Measurements from ENCODE around the gene POMT1. TPM values are rescaled to one million over a fixed set of nuclear protein-coding genes. Genes with fewer than 3 reads are reported as not detected.

POMT1 gene
- total RNA-seq, 2 donors from 2014 or later, result 51.3 to 73.7 TPM

DNA sequence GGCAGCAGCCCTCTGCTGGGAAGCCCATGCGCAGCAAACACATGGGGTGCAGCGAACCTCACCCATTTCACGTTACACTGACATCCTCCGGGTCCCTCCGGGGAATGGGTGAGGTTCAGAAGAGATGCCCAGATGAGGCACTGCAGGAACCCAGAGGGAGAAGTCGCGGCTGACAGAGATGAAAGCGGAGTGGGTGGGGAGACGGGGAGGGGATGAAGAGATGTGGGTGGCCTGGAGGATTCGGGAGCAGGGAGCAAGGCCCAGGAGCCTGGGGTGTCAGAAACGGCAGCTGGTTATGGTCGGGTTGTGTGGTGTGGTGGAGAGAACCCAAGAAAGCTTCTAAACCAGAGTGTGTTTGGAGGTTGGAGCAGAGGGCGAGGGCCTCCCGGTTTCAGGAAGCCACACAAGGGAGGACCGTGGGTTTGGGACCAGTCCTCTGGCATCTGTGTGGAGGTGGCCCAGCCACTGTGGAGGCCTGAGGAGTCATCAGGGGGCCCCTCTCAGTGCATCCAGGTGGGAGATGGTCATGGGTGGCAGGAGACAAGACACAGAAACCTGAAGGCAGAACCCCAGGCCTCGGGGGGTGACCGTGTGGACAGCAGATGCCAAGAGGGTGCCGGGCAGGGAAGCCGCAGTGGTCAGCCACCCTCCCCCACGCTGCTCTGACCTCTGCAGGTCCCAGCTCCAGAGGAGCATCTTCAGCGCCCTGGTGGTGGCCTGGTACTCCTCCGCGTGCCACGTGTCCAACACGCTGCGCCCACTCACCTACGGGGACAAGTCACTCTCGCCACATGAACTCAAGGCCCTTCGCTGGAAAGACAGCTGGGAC lies 19.8 kb downstream of the POMT1 start:
- Mint-ChIP-seq H3K27me3 (no peaks in the 10 kb centered on the region), H3K36me3 (ENCODE audit: low read depth) (peaks cover 93% of the 10 kb centered on the region), H3K27ac (peak overlapping the region; percentile 31), H3K4me3 (no peak overlapping the region), H3K9me3 (no peaks in the 10 kb centered on the region), H3K4me1 (peaks cover 4% of the 10 kb centered on the region)
- ATAC-seq (replicated peaks), result no peak

DNA sequence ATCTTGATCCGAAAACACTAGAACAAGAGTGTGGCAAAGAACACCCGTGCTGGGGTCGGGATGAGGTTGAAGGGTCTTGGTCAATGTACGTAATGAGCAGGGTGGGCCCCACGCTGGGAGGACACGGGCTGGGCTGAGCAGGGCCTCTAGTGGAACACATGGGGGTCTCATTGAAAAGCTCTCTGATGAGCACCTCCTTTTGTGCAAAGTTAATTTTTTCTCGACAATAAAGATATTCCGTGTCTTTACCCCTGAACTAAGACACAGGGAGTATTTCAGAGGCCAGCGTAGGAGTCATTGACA lies 20.3 kb downstream of the POMT1 start:
- Mint-ChIP-seq H3K4me3 (no peak overlapping the region), H3K4me1 (peaks cover 4% of the 10 kb centered on the region), H3K9me3 (no peaks in the 10 kb centered on the region), H3K27me3 (no peaks in the 10 kb centered on the region), H3K27ac (no peak overlapping the region), H3K36me3 (ENCODE audit: low read depth) (peaks cover 92% of the 10 kb centered on the region)
- ATAC-seq (replicated peaks), result no peak

DNA sequence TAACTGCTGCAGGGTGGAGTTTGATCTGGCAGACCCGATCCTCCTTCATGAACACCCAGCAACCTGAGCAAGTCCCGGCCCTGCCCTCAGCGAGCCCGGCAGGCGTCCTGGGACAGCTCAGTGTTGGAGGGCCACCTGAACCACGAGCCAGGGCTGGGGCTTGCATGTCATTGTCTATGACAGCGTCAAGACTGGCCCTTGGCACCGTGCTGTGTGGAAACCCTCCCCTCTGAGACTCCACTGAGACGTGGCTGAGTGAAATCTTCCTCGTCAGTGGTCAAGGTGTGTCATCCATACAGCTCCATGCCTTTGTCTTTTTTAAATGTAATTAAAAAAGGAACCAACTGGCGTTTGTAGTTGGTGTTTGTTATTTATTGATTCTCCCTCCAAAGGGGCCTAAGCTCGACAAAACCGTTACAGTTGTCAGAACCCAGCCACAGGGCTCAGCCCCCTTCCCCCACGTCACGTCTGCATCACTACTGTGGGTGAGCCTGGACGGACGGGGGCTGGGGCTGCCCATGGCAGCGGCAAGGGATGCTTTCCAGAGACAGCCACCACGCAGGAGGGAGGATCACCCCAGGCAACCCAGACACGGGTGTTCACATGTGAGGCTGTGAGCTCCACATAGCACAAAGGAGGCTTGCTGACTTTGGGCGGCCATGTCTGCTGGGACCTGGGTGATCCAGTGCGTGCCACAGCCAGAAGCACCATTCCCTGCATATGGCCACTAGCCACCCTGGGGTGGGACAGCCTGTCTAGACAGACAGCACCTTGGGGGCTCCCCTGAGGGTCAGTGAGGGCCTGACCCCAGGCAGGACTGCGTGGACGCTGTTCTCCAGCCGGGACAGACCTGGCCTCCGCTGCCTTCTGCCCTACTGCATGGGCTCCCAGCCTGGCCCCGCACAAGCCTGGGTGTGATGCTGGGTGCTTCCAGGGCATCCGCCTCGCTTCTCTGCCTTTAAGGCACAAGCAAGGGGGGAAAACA lies 21.0 kb downstream of the POMT1 start:
- H3K36me3 Mint-ChIP-seq (ENCODE audit: low read depth), result peaks cover 92% of the 10 kb centered on the region

GRCh38 chr9:131524665-131525315 lies 22.1 kb downstream of the POMT1 start:
- ATAC-seq (replicated peaks), result no peak
- Mint-ChIP-seq H3K27ac (no peak overlapping the region), H3K36me3 (ENCODE audit: low read depth) (peaks cover 88% of the 10 kb centered on the region), H3K9me3 (no peaks in the 10 kb centered on the region), H3K4me3 (no peak overlapping the region), H3K4me1 (peaks cover 4% of the 10 kb centered on the region), H3K27me3 (no peaks in the 10 kb centered on the region)

More for the DNA sequence above, 21.0 kb downstream of the POMT1 start:
- H3K27me3 Mint-ChIP-seq, result no peaks in the 10 kb centered on the region
- H3K9me3 Mint-ChIP-seq, result no peaks in the 10 kb centered on the region
- H3K4me1 Mint-ChIP-seq, result peaks cover 4% of the 10 kb centered on the region
- H3K27ac Mint-ChIP-seq, result no peak overlapping the region
- H3K4me3 Mint-ChIP-seq, result no peak overlapping the region
- peak; percentile 11 for ATAC-seq (replicated peaks)

- Mint-ChIP-seq H3K9me3 (no peaks in the 10 kb centered on the region), H3K27me3 (no peaks in the 10 kb centered on the region), H3K4me1 (peaks cover 4% of the 10 kb centered on the region), H3K27ac (no peak overlapping the region), H3K4me3 (no peak overlapping the region), H3K36me3 (ENCODE audit: low read depth) (peaks cover 78% of the 10 kb centered on the region)
- ATAC-seq (replicated peaks), result no peak
Measured at GRCh38 chr9:131525643-131526565, 23.2 kb downstream of the POMT1 start.

- Mint-ChIP-seq H3K4me3 (peak overlapping the region; percentile 13), H3K27ac (peak overlapping the region; percentile 52), H3K27me3 (no peaks in the 10 kb centered on the region), H3K9me3 (no peaks in the 10 kb centered on the region), H3K4me1 (peaks cover 4% of the 10 kb centered on the region), H3K36me3 (ENCODE audit: low read depth) (peaks cover 56% of the 10 kb centered on the region)
- ATAC-seq (replicated peaks), result no peak
Measured at GRCh38 chr9:131528186-131528585, 25.5 kb downstream of the POMT1 start.

DNA sequence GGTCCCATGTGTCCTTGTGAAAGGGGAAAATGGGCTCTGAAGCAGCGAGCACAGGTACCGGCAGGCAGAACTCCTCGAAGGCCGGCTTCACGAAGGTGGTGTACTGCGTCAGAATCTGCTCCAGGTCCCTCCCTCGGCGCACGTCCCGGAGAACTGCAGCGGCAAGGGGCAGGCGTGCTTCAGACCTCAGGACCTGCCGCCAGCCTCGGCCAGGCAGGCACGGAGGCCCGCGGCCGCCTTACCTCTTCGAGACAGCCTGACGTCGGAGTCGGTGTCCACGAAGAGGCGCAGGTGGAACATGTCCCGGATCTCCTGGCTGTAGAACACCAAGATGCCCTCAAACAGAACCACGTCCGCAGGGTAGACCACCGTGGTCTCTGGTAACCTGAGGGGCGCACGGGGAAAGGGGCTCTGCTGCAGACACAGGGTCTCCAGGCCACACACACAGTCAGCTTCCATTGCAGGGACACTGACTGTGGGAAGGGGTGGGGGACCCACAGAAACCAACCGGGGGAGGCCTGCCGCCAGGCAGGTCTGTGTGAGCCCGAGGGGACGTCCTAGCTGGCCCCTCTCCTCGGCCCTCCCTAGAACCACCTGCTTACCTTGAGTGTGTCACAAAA lies 26.3 kb downstream of the POMT1 start:
- Mint-ChIP-seq H3K27me3 (no peaks in the 10 kb centered on the region), H3K36me3 (ENCODE audit: low read depth) (peaks cover 53% of the 10 kb centered on the region), H3K27ac (no peak overlapping the region), H3K4me3 (peak overlapping the region; percentile 68), H3K9me3 (no peaks in the 10 kb centered on the region), H3K4me1 (peaks cover 4% of the 10 kb centered on the region)
- no peak for ATAC-seq (replicated peaks)

GRCh38 chr9:131529597-131530545 lies 27.2 kb downstream of the POMT1 start:
- ATAC-seq (replicated peaks), result no peak
- H3K36me3 Mint-ChIP-seq (ENCODE audit: low read depth), result peaks cover 45% of the 10 kb centered on the region
- no peaks in the 10 kb centered on the region for H3K27me3 Mint-ChIP-seq
- peak overlapping the region; percentile 68 for H3K4me3 Mint-ChIP-seq
- peaks cover 6% of the 10 kb centered on the region for H3K4me1 Mint-ChIP-seq
- peak overlapping the region; percentile 36 for H3K27ac Mint-ChIP-seq
- H3K9me3 Mint-ChIP-seq, result no peaks in the 10 kb centered on the region

DNA sequence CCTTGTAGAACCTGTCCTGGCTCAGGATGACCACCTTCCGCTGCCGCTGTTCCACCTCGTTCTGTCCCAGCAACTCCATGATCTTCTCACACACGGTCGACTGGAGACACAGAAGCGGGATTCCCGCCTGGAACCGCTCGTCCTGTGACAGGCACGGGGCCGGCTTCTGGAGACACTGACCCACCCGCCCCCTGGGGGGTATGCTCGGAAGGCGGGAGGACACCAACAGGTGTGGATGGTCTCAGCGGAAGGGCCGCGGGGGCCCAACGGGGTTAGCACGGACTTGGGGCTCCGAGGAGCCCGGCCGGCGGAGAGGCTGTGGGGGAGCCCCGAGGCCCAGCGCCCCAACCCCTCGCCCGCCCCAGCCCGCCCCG lies 27.8 kb downstream of the POMT1 start:
- no peaks in the 10 kb centered on the region for H3K9me3 Mint-ChIP-seq
- peak; percentile 25 for ATAC-seq (replicated peaks)
- H3K36me3 Mint-ChIP-seq (ENCODE audit: low read depth), result peaks cover 38% of the 10 kb centered on the region
- H3K4me3 Mint-ChIP-seq, result peak overlapping the region; percentile 68
- peaks cover 6% of the 10 kb centered on the region for H3K4me1 Mint-ChIP-seq
- no peaks in the 10 kb centered on the region for H3K27me3 Mint-ChIP-seq
- peak overlapping the region; percentile 33 for H3K27ac Mint-ChIP-seq

GRCh38 chr9:131530920-131531832 lies 28.5 kb downstream of the POMT1 start, which contains the start of gene UCK1:
TSS of gene UCK1 (minus strand) at chr9:131531263. CDS start at chr9:131531174, 89 bp downstream.
- Mint-ChIP-seq H3K27me3 (no peaks in the 10 kb centered on the region), H3K4me3 (peak within 1 kb of the TSS; percentile 68), H3K4me1 (peaks cover 6% of the 10 kb centered on the region), H3K9me3 (no peaks in the 10 kb centered on the region), H3K27ac (peak within 1 kb of the TSS; percentile 33), H3K36me3 (ENCODE audit: low read depth) (peaks cover 32% of the 10 kb centered on the region)
- ATAC-seq (replicated peaks), result peak; percentile 100

GRCh38 chr9:131534721-131535237 lies 32.1 kb downstream of the POMT1 start:
- H3K4me1 Mint-ChIP-seq, result peaks cover 11% of the 10 kb centered on the region
- peaks cover 2% of the 10 kb centered on the region for H3K36me3 Mint-ChIP-seq (ENCODE audit: low read depth)
- no peak overlapping the region for H3K27ac Mint-ChIP-seq
- H3K9me3 Mint-ChIP-seq, result no peaks in the 10 kb centered on the region
- H3K4me3 Mint-ChIP-seq, result no peak overlapping the region
- no peak for ATAC-seq (replicated peaks)
- H3K27me3 Mint-ChIP-seq, result no peaks in the 10 kb centered on the region

All from activated T-helper 17 cell treated with anti-CD3 and anti-CD28 coated beads, Interleukin-2, amount 50 U/mL, for 72 hours (primary cell).